HG03039 (cell line): ENCODE data around the gene AFAP1L1.
"Not testable (repeated sequence)": the region's sequence is repeated elsewhere in the genome, so short reads cannot be mapped to it uniquely, and the experiment has no call there.

Experiments
- ATAC-seq: cut with Tn5 transposase; IDR thresholded peaks from one replicate; pipeline ENCODE4 v1.9.1; 2021; ENCODE audit warnings: mild to moderate bottlenecking, moderate library complexity; ENCODE audit not compliant: unreplicated experiment

AFAP1L1 gene

DNA sequence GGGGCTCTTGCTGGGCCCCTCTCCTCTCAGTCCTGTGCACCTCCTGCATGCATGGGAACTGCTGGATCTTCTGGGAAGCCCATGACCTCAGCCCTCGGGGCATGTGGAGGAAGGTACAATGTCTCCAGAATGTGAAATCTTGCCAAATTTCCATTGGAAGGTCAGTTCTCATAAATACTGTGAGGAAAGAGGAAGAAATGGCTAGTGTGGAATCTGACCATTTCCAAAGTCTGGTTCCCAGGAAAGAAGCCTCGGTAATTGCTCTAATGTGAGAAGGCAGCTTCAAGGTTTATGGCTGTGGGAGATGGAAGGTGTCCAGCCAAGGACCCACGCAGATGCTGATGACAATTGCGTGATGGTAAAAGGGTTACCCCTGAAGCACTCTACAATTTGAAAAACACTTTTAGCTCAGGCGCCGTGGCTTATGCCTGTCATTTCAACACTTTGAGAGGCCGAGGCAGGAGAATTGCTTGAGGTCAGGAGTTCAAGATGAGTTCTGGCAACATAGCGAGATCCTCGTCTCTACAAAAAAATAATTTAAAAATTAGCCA, 115.5 kb downstream of the AFAP1L1 start:
- ATAC-seq = no peak

GRCh38 chr5:149387982-149388381, 116.3 kb downstream of the AFAP1L1 start:
- no peak for ATAC-seq

- no peak for ATAC-seq
Measured at GRCh38 chr5:149388498-149389190, 117.0 kb downstream of the AFAP1L1 start.

DNA sequence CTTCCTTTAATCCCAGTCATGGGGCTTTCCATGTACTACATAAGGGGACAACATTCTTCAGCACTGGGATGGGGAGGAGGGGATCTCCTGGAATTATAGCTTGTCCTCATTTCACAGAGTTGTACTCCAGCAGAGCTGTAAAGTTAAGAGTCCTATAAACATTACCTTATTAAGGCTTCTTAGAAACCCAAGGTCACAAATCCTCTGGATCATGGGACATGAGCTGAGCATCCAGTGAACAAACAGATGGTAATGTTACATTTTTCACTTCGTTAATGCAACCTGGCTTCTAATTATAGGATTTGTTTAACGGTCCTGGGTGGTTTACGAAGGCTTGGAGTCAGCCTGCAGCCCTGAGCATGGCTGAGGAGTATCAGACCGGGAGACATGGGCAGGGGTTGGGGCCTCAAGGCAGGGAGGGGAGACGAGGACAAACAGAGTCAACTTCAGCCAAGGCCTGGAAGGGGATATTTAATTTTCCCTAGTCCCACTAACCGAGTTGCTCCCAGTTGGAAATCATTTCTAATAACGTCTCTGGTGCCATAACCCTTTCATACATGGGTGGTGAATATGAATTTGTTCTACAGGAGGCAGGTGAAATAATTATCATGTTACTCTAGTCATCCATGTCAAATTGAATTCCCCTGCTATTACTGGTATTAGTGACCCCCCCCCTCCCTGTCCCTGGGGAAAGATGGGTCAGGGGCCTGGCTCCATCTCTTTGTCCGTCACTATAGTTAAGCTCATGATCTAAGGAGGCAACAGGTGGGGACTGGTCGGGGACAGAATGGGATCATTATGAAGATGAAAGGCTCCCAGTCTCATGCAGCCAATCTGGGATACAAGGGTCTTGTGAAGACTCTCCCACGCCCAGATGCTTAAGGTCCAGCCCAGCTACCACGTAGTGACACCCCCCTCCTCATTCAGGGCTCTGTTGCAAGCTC, 118.2 kb downstream of the AFAP1L1 start:
- no peak for ATAC-seq

DNA sequence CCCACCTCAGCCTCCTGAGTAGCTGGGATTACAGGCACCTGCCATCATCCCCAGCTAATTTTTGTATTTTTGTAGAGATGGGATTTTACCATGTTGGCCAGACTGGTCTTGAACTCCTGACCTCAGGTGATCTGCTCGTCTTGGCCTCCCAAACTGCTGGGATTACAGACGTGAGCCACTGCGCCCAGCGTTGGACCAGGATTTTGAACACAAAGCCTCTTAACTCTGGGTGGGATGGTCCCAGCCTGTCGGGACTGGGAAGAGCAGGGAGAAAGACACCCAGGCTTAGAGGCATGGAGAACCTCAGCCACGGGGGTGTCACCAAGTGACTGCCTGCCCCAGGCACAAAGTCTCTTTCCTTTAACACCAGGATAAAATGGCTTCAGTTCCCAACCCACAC, 119.4 kb downstream of the AFAP1L1 start:
- not testable (repeated sequence) for ATAC-seq
